ENCODE results near the gene EIF4G1.

DNA sequence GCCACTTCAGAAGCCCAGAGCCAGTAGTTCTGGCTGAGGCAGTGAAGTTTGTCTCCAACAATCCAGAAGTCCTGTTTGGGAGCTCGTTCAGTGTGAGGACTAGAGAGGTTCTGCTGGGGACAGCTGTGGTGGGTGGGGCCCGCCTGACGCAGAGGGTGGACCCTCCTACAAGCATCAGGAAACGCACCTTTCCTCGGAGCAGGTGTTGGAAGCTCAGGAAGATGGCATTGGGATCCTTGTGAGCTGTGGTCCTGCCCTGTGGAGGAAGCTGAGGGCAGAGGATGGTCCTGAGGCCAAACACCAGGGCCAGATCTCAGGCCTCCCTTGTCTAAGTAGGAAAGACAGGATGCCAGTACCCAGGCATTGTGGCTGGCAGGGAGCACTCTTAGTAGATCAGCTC is 58.5 kb downstream of the EIF4G1 start:
- TF ChIP-seq, protein P1, sequence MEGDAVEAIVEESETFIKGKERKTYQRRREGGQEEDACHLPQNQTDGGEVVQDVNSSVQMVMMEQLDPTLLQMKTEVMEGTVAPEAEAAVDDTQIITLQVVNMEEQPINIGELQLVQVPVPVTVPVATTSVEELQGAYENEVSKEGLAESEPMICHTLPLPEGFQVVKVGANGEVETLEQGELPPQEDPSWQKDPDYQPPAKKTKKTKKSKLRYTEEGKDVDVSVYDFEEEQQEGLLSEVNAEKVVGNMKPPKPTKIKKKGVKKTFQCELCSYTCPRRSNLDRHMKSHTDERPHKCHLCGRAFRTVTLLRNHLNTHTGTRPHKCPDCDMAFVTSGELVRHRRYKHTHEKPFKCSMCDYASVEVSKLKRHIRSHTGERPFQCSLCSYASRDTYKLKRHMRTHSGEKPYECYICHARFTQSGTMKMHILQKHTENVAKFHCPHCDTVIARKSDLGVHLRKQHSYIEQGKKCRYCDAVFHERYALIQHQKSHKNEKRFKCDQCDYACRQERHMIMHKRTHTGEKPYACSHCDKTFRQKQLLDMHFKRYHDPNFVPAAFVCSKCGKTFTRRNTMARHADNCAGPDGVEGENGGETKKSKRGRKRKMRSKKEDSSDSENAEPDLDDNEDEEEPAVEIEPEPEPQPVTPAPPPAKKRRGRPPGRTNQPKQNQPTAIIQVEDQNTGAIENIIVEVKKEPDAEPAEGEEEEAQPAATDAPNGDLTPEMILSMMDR (IDR thresholded peaks at IDR 0.05; ENCODE audit: extremely low read depth in 1 of 2, insufficient read depth in 1 of 2, low read depth in 1 of 2, low read length in 2 of 2): no peak
- TF ChIP-seq EZH2 (IDR thresholded peaks at IDR 0.05; ENCODE audit: borderline replicate concordance, low read depth, low read length, severe bottlenecking) (no peak), POLR2A (IDR thresholded peaks at IDR 0.05; ENCODE audit: low read depth, low read length) (no peak), POLR2AphosphoS5 (IDR thresholded peaks at IDR 0.05; ENCODE audit: insufficient read depth, low read depth, low read length) (no peak), GATA2 (IDR thresholded peaks at IDR 0.05; ENCODE audit: insufficient read depth, insufficient read length, low read depth, low read length) (no peak), FOS (IDR thresholded peaks at IDR 0.05; ENCODE audit: borderline replicate concordance, insufficient read depth, low read length) (no peak), JUN (IDR thresholded peaks at IDR 0.05; ENCODE audit: borderline replicate concordance, insufficient read depth, insufficient read length, low read depth) (no peak), MYC (IDR thresholded peaks at IDR 0.05; ENCODE audit: low read depth, low read length) (no peak)
- TF ChIP-seq, protein P2, sequence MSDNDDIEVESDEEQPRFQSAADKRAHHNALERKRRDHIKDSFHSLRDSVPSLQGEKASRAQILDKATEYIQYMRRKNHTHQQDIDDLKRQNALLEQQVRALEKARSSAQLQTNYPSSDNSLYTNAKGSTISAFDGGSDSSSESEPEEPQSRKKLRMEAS (IDR thresholded peaks at IDR 0.05; ENCODE audit: insufficient read depth, insufficient read length): no peak
